ENCODE data around the gene SYCP1. TPM values are rescaled to one million over a fixed set of nuclear protein-coding genes. Genes with fewer than 3 reads are reported as not detected.

The SYCP1 gene
- total and polyA plus RNA-seq, 2 donors from 2014 or later: not detected

- no peaks in the 10 kb centered on the region for H3K4me1 ChIP-seq (ENCODE audit: control insufficient read depth in 2 of 3, insufficient read depth in 2 of 3, low read depth in 1 of 3, low read length in 3 of 3)
- intact Hi-C loops (cut with DNase I): no loop called here
- no peaks in the 10 kb centered on the region for H3K36me3 ChIP-seq (ENCODE audit: control insufficient read depth in 2 of 3, insufficient read depth in 3 of 3, low read length in 3 of 3)
- TF ChIP-seq CTCF (IDR thresholded peaks at IDR 0.05; ENCODE audit: borderline replicate concordance, extremely low read depth, insufficient read depth): no peak
- DNase-seq (no peak), FAIRE-seq (no peak)
- H3K9me3 ChIP-seq (ENCODE audit: control insufficient read depth in 2 of 3, insufficient read depth in 1 of 3, low read length in 3 of 3): no peaks in the 10 kb centered on the region
- no peak overlapping the region for H3K4me3 ChIP-seq (ENCODE audit: low read length in 3 of 3)
- no peak overlapping the region for H3K9ac ChIP-seq (ENCODE audit: low read length in 3 of 3)
- H3K27me3 ChIP-seq (ENCODE audit: control insufficient read depth, insufficient read depth, low read length): no peaks in the 10 kb centered on the region
- H3K27ac ChIP-seq (ENCODE audit: low read depth in 2 of 2, low read length in 2 of 2): no peak overlapping the region
These were observed 22.6 kb upstream of the SYCP1 start for GRCh38 chr1:114832057-114832456.

- Histone ChIP-seq H3K27ac (ENCODE audit: low read depth in 2 of 2, low read length in 2 of 2) (no peak overlapping the region), H3K4me3 (ENCODE audit: low read length in 3 of 3) (no peak overlapping the region), H3K4me1 (ENCODE audit: control insufficient read depth in 2 of 3, insufficient read depth in 2 of 3, low read depth in 1 of 3, low read length in 3 of 3) (no peaks in the 10 kb centered on the region), H3K9me3 (ENCODE audit: control insufficient read depth in 2 of 3, insufficient read depth in 1 of 3, low read length in 3 of 3) (no peaks in the 10 kb centered on the region), H3K27me3 (ENCODE audit: control insufficient read depth, insufficient read depth, low read length) (no peaks in the 10 kb centered on the region), H3K36me3 (ENCODE audit: control insufficient read depth in 2 of 3, insufficient read depth in 3 of 3, low read length in 3 of 3) (no peaks in the 10 kb centered on the region), H3K9ac (ENCODE audit: low read length in 3 of 3) (no peak overlapping the region)
- DNase-seq (no peak), FAIRE-seq (no peak)
- TF ChIP-seq CTCF (IDR thresholded peaks at IDR 0.05; ENCODE audit: borderline replicate concordance, extremely low read depth, insufficient read depth): no peak
- intact Hi-C loops (cut with DNase I): no loop called here
These were observed 21.2 kb upstream of the SYCP1 start for GRCh38 chr1:114833421-114833820.

DNA sequence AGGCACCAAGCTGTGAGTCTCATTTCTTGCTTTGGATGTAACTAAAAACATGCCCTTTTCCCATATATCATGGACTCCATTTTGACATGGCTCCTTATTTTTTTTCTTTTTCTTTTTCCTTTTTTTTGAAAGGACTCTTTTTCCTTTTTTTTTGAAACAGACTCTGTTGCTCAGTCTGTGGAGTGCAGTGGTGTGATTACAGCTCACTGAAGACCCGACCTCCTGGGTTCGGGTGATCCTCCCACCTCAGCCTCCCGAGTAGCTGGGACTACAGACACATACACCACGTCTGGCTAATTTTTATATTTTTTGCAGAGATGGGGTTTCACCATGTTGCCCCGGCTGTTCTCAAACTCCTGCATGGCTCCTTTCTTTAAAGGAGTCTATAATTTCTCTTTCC, 10.4 kb upstream of the SYCP1 start:
- intact Hi-C loops (cut with DNase I): no loop called here
- TF ChIP-seq CTCF (IDR thresholded peaks at IDR 0.05; ENCODE audit: borderline replicate concordance, extremely low read depth, insufficient read depth): no peak
- H3K4me3 ChIP-seq (ENCODE audit: low read length in 3 of 3): no peak overlapping the region
- no peaks in the 10 kb centered on the region for H3K36me3 ChIP-seq (ENCODE audit: control insufficient read depth in 2 of 3, insufficient read depth in 3 of 3, low read length in 3 of 3)
- no peak overlapping the region for H3K9ac ChIP-seq (ENCODE audit: low read length in 3 of 3)
- no peaks in the 10 kb centered on the region for H3K27me3 ChIP-seq (ENCODE audit: control insufficient read depth, insufficient read depth, low read length)
- no peak for FAIRE-seq
- no peak for DNase-seq
- H3K9me3 ChIP-seq (ENCODE audit: control insufficient read depth in 2 of 3, insufficient read depth in 1 of 3, low read length in 3 of 3): no peaks in the 10 kb centered on the region
- no peak overlapping the region for H3K27ac ChIP-seq (ENCODE audit: low read depth in 2 of 2, low read length in 2 of 2)
- H3K4me1 ChIP-seq (ENCODE audit: control insufficient read depth in 2 of 3, insufficient read depth in 2 of 3, low read depth in 1 of 3, low read length in 3 of 3): no peaks in the 10 kb centered on the region

GRCh38 chr1:114853584-114853983, 1.1 kb upstream of the SYCP1 start:
- Histone ChIP-seq H3K27ac (ENCODE audit: low read depth in 2 of 2, low read length in 2 of 2) (no peak overlapping the region), H3K9ac (ENCODE audit: low read length in 3 of 3) (no peak overlapping the region)

More at GRCh38 chr1:114853584-114853983, 1.1 kb upstream of the SYCP1 start:
- H3K4me3 ChIP-seq (ENCODE audit: low read length in 3 of 3): no peak overlapping the region
- no peak for TF ChIP-seq CTCF (IDR thresholded peaks at IDR 0.05; ENCODE audit: borderline replicate concordance, extremely low read depth, insufficient read depth)
- intact Hi-C loops (cut with DNase I): no loop called here
- H3K36me3 ChIP-seq (ENCODE audit: control insufficient read depth in 2 of 3, insufficient read depth in 3 of 3, low read length in 3 of 3): no peaks in the 10 kb centered on the region
- no peak for FAIRE-seq
- H3K9me3 ChIP-seq (ENCODE audit: control insufficient read depth in 2 of 3, insufficient read depth in 1 of 3, low read length in 3 of 3): no peaks in the 10 kb centered on the region
- DNase-seq: no peak
- no peaks in the 10 kb centered on the region for H3K4me1 ChIP-seq (ENCODE audit: control insufficient read depth in 2 of 3, insufficient read depth in 2 of 3, low read depth in 1 of 3, low read length in 3 of 3)
- peaks cover 7% of the 10 kb centered on the region for H3K27me3 ChIP-seq (ENCODE audit: control insufficient read depth, insufficient read depth, low read length)

All from kidney (tissue), 14 donors.